Activated CD4-positive, alpha-beta T cell treated with anti-CD3 and anti-CD28 coated beads, Interleukin-2, amount 50 U/mL, for 4 hours (primary cell): ENCODE measurements around the gene CTH.
"Not testable (repeated sequence)": the region's sequence is repeated elsewhere in the genome, so short reads cannot be mapped to it uniquely, and the experiment has no call there.

ENCODE experiments used
- DNase-seq, 2 experiments: peaks; one replicate each; pipeline ENCODE4 v3.0.0-alpha.2; 2020

Gene CTH

DNA sequence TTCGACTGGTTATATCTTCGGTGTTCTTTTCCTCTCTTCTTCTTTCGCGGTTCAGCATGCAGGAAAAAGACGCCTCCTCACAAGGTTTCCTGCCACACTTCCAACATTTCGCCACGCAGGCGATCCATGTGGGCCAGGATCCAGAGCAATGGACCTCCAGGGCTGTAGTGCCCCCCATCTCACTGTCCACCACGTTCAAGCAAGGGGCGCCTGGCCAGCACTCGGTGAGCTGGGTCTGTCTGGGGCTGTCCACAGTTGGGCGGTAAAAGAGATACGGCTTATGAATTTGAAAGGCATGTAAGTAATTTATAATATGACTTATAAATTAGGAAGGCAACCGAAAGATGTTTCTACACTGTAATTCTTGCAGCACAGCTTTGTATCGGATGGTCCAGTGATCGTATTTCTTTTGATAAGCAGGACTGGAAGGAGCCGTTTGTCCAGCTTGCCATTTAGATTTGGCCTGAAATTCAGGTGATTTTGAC lies 334 bp downstream of the CTH start:
- DNase-seq, result no peak

DNA sequence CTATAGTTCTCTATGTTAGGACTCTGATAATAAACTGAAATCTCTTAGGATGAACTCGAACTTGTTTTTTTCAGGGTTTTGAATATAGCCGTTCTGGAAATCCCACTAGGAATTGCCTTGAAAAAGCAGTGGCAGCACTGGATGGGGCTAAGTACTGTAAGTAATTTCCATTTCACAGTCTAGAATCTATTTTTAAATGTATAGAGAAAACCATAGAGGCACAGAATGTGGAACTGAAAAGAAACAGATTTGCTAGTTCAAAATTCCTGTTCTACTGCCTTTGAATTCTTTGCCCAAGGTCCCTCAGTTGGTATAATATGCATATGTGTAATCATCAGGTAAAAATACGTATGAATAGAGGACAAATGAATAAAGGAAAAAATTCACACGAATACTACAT lies 4.8 kb downstream of the CTH start:
- no peak for DNase-seq

DNA sequence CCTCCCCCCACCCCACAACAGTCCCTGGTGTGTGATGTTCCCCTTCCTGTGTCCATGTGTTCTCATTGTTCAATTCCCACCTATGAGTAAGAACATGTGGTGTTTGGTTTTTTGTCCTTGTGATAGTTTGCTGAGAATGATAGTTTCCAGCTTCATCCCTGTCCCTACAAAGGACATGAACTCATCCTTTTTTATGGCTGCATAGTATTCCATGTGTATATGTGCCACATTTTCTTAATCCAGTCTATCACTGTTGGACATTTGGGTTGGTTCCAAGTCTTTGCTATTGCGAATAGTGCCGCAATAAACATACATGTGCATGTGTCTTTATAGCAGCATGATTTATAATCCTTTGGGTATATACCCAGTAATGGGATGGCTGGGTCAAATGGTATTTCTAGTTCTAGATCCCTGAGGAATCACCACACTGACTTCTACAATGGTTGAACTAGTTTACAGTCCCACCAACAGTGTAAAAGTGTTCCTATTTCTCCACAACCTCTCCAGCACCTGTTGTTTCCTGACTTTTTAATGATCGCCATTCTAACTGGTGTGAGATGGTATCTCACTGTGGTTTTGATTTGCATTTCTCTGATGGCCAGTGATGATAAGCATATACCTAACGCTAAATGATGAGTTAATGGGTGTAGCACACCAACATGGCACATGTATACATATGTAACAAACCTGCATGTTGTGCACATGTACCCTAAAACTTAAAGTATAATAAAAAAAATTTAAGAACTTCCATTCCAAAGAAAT lies 8.1 kb downstream of the CTH start:
- not testable (repeated sequence) for DNase-seq

DNA sequence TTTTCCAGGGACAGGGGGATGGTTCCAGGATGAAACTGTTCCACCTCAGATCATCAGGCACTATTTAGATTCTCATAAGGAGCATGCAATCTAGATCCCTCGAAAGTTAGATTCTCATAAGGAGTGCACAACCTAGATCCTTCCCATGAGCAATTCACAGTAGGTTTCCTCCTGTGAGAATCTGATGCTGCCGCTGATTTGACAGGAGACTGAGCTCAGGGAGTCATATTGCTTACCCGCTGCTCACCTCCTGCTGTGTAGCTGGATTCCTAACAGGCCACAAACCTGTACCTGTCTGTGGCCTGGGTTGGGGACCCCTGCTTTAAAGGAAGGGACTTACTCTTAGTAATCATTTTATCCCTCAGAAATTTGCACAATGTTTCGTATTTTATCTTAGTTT lies 9.3 kb downstream of the CTH start:
- no peak for DNase-seq

DNA sequence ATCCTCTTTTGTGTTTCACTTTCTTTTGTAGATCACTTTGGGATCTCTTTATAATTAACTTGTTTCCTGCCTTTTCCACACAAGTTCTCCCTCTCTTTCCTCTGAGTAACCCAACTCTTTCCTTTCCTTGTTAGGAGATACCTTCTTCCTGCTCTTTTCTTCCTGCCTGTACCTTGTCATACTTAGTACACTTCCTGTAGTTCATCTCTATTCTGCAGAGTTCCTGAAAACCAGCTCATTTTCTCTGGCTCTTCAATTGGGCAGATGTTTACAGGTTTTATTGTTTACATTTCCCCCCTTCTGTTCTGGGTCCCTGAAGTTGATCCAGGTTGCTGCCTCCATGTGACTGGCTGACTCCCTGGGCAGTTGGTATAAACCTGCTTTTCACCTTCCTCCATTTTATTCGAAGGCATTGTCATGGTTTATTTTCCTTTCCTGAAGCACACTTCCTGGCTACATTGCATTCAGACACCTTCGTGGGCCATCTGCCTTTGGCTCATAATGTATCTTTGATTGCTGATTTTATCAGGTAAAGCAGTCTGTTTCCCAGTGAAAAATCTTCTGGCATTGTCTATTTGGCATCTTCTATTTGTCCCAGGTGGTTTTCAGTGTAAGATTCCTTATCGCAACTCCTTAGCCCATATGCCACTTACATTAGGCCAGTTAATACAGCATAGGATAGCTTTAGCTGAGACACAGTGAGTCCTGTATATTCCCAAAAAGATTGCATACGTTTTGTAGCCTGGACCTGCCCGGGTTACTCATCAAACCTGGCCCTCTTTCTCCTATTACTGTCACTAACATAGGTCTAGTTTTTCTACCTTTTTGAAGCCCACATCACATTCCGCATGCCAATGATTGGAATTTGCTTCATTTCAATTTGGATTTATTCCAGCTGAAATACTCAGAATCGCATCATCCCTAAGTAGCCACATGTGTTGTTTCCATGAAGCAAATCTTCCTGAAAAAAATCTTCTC lies 15.4 kb downstream of the CTH start:
- DNase-seq, result no peak

DNA sequence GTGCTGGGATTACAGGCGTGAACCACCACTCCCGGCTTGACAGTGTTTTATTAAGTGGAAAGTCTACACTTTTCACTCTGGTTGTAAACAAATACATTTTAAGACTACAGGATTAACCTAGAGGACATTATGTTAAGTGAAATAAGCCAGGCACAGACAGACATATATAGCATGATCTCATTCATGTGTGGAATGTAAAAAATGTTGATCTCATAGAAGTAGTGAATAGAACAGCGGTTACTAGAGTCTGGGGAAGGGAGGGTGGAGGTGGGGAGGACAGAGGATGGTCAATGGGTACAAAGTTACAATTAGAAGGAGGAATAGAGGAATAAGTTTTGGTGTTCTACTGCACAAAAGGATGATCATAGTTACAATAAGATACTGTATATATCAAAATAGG lies 16.9 kb downstream of the CTH start:
- DNase-seq, result no peak

DNA sequence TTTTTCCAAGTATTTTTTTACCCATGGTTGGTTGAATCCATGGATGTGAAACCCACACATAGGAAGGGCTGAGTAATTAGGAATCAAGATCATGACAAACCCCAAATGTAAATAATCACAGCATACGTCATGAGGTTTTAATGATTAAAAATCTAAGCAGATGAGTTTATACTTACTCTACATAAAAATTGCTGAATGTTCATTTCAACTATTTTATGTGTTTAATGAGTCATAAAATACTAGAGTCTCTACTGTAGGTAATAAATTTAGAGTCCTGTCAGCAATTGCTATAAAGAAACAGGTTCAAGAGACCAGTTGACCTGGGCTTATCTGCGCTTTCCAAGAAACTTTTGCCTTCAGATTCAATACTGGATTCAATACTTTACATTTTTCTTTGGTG lies 18.2 kb downstream of the CTH start:
- no peak for DNase-seq

DNA sequence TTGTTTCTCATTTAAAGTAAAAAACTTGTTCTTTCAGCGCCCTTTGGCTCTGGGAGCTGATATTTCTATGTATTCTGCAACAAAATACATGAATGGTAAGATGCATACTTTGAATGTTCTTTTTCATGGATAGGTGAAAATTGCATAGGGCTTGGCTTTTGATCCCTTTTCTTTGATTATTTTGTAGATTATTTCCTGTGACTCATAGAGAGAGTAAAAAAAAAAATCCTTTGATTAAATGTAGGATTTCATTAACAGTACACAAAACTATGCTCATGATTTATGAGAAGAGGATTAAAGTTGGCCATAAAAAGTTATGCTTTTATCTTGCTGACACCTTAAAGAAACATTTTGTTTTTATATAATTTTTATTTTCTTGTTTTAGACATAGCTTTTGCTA lies 18.7 kb downstream of the CTH start:
- no peak for DNase-seq

DNA sequence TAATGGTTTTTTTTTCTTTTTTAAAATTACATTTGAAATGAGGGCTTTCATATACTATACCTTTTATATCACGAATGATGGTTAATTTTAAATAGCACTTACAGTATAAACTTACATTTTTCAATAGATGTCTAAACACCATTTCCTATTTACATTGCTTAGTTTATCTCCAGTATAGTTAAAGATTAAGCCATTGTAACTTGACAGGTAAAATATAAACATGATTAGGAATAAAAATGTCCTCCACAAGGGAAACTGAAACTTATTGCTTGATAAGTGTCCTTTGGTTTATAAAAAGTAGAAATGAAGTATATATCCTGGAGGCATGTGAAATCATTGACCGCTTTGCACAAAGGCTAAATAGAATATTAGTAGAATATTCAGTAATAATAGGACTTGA lies 20.2 kb downstream of the CTH start:
- DNase-seq, result no peak

DNA sequence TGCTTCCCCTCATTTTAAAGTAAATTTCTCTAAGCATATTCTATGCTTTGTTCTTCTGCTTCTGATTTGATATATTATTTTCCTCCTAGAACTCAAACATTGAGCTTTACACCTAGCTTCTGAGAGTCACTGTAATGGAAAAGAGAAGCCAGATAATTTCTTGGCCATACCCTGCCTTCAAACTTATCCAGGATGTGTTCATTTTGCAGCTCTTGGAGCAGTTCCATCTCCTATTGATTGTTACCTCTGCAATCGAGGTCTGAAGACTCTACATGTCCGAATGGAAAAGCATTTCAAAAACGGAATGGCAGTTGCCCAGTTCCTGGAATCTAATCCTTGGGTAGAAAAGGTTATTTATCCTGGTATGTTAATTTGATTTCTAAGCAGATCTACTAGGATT lies 20.8 kb downstream of the CTH start:
- DNase-seq, result no peak

DNA sequence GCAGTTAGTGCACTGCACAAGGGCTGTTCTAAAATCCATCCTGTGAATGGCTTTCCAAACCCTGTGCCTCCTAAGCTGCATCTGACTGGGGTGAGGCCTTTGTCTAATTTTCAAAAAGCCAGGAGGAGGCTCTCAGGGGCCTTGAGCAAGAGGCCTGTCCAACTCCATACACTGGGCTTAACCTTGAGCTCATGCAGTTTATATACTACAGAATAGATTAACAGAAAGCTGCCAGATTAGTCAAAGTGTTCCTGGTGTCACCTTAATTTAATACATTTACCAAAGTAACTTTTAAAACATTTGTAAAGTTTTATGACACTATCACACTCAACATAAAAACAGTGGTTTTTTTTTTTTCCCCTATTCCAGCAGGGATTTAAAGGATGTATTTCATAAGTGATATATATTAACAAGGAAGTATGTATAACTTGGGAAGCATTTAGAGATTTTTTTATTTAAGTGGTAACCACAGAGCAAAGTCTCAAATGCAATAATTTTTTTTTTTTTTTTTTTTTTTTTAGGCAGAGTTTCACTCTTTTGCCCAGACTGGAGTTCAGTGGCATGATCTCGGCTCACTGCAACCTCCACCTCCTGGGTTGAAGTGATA lies 23.3 kb downstream of the CTH start:
- no peak for DNase-seq

DNA sequence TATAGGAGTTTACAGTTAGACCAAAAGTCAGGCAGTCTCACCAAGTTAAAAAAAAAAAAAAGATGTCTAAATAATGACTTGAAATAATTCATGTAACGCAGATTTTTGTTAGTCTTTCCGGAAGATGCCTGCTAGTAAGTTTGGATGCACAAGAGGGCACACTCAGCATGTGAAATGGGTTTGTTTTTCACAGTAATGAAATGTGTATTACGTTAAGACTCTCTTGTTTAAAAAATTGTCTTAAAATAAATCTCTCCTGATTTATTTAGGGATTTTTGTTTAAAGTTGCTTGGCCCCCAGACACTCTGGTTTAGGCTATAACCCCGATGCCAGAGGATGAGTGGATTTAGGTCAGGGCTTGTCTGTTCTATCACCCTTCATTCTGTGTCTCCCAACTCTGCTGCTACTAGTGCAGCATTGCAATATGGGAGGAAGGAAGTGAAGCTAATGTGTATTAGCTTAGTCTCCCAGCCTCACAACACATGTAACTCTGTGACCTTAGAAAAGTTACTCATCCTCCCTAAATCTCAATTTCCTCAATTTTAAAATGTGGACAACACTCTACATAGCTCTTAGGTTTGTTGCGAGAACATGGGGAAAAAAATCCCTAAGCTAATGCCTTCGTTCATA lies 25.7 kb downstream of the CTH start:
- DNase-seq, result no peak

DNA sequence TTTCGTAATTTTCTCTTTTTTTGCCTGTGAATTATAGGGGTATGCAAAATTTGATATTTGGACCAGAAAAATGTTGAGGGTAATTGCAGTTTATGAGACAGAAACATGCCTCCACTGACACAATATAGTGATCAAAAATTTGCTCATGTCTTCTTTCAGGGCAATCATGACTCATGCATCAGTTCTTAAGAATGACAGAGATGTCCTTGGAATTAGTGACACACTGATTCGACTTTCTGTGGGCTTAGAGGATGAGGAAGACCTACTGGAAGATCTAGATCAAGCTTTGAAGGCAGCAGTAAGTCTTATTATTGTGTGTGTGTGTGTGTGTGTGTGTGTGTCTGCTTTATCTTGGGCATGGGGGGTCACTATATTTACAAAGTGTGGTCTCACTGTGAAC lies 27.5 kb downstream of the CTH start:
- no peak for DNase-seq

DNA sequence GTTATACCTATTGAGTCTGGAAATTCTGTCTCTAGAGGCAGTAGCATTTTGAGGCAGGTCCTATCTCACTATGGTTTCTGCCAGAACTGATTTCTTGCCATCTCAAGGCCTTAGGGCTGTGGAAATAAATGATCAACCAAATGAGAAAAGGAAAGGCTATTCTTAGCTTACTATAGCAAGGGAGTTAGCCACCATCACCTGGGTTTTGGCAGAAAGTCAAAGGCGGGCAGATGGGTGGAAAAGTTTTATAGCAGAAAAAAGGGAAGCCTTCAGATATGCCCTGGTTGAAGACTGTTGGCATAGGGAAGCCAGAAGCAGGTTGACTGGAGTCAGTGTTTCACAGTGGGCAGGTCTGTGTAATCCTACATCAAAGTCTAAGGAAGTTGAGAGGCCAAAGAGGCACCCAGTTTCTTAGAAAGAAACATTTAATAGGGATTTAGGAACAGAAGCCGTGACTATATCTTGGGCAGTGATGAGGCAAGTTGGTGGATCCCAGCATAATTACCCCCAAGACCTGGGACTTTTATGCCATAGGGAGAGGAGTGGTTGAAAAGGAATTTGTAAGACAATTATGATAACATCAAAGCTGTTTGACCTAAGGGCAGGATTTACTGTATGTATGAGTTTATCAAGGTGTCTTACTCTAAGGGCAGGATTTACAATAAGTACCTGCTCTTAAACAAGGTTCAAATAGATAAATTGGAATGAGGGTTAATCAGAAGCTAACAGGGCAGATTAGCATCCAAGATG lies 29.7 kb downstream of the CTH start:
- DNase-seq, result no peak

DNA sequence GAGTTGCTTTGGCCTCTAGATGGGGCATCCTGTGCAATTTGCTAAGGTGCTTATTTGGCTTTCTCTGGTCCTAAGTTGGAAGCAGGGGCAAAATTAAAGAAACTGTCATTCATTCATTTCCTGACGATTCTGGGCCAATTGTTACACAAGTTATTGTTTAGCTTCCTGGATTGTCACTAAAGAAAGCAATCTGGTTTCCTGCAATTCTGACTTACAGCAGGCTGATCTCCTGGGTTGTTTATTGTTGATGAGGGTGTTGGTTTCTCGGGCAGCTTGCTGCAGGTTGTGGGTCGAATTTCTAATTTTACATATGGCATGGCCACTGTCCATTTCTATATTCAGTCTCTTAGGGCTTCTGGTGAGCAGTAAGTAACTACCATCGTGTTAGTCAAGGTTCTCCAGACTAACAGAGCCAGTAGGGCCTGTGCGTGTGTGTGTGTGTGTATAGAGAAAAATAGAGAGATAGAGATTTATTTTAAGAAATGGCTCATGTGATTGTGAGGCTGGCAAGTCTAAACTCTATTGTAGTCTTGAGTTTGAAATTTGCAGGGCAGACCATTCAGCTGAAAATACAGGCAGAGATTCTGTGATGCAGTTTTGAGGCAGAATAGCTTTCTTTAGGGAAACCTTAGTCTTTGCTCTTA lies 30.4 kb downstream of the CTH start:
- DNase-seq, result no peak

DNA sequence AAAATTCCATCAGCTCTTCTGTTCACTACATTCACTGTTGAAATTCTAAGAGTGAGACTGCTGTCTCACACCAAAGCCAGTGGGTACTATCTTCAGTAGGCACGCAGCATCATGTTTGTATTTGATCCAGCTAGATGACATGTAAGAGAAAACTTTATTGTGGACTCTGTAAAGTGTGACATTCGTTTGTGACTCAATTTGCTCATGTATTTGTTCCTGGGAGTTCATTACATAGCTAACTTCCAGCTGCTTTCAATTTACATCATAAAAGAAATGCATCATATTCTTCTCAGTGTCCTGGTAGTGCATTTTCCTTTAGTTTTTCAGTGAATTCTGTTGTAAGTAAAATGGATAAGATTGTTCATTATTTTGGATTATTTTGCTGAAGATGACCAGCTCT lies 31.4 kb downstream of the CTH start:
- no peak for DNase-seq

DNA sequence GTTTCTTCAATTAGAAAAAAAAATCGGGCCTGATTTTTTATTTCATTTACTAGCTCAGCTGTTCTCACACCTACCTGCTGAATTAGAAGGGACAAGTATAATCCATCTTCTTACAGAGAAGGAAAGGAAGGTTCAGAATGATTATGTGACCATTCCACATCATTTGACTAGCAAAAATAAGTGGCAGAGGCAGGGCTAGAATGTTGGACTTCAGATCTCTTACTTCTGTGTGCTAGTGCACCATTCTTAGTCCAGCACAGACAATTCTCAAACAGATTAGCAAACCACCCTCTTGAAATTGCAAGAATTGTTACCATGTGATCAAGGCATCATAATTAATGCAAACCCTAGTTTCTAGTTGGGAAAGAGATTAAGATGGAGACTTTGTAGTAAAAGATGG lies 32.7 kb downstream of the CTH start:
- DNase-seq, result no peak

DNA sequence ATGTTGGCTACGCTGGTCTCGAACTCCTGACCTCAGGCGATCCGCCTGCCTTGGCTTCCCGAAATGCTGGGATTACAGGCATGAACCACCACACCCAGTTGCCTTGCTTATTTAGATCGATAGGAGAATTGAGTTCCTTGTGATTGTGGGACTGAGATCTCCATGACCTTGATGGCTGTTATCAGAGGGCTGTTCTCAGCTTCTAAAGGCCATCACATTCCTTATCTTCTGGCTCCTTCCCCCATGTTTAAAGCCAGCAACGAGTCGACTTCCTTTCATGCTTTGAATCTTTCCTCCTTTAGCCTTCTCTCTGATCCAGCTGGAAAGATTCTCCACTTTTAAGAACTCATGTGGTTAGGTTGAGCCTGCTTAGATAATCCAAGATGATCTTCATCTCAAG lies 38.0 kb downstream of the CTH start:
- DNase-seq, result no peak

DNA sequence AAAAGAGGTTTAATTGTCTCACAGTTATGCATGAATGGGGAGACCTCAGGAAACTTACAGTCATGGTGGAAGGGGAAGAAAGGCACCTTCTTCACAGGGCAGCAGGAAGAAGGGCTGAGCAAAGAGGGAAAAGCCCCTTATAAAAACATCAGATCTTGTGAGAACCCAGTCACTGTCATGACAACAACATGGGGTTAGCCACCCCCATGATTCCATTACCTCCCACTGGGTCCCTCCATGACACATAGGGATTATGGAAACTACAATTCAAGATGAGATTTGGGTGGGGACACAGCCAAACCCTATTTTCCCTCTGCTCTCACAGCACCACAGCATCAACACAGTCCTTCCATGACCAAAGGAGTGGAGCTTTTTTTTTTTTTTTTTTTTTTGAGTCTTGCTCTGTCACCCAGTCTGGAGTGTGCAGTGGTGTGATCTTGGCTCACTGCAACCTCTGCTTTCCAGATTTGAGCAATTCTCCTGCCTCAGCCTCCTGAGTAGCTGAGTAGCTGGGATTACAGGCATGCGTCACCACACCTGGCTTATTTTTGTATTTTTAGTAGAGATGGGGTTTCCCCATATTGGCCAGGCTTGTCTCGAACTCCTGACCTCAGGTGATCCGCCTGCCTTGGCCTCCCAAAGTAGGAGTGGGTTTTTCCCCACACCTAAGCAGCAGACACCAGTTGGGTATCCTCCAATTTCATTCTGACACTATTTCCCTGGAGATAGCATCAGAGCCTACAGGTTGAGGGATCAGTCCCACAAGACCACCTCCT lies 41.3 kb downstream of the CTH start:
- not testable (repeated sequence) for DNase-seq

DNA sequence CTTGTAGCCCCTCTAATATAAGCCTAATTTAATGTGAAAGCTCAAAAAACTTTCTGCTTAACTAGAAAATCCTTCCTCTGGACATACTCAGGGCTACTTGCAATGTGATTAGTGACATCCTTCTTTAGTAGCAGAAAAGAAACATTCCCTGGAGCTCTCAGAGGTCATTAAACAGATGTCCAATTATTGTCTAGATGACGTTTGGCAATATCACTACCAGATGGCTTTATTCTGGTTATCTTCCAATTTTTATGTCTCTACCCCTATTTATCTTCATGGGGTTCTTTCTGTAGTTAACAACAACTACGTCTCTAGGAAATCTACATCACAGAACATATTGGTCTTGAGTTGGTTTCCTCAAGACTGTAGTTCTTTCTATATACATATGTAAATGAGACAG lies 44.2 kb downstream of the CTH start:
- no peak for DNase-seq

DNA sequence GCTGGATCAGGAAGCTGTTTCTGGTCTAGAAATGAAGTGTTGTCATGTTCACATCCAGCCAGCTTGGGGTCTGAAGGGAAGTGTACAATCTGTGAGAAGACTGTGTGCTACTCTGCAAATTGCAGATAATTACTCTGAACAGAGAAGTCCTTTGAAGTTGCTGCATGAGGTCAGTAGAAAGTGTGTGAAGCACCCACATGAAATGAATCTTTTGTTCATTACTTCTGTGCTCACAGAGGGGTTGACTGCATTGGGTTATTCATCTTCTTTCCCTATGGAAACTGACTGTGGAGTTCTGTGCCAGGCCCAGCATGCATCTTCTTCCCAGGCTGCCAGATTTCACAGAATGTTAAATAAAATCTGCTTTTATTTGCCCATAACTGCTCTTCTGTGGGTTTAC lies 47.1 kb downstream of the CTH start:
- DNase-seq, result no peak
